Measurements from ENCODE around the gene PLCD4.

The PLCD4 gene

GRCh38 chr2:218607436-218608115 lies at the start of gene PLCD4:
Gene PLCD4, plus strand, starts transcription at chr2:218607899. Its CDS starts 7,841 bp downstream, at chr2:218615740.
- no peak within 1 kb of the TSS for H3K27ac Mint-ChIP-seq
- no peaks in the 10 kb centered on the region for H3K9me3 Mint-ChIP-seq
- H3K4me3 Mint-ChIP-seq = no peak within 1 kb of the TSS
- H3K36me3 Mint-ChIP-seq = no peaks in the 10 kb centered on the region
- peaks cover 12 to 15% of the 10 kb centered on the region in 2 donors for H3K27me3 Mint-ChIP-seq
- H3K4me1 Mint-ChIP-seq = no peaks in the 10 kb centered on the region
- ATAC-seq (replicated peaks) (no peak), DNase-seq (no peak)

- peaks cover 23 to 32% of the 10 kb centered on the region in 2 donors for H3K36me3 Mint-ChIP-seq
- no peak for DNase-seq
- no peak overlapping the region for H3K4me3 Mint-ChIP-seq
- H3K27me3 Mint-ChIP-seq = no peaks in the 10 kb centered on the region
- no peaks in the 10 kb centered on the region for H3K9me3 Mint-ChIP-seq
- no peak overlapping the region for H3K27ac Mint-ChIP-seq
- ATAC-seq (replicated peaks) = peak in 1 of 2 donors; percentile 31
- H3K4me1 Mint-ChIP-seq = peaks cover 9 to 11% of the 10 kb centered on the region in 2 donors
Measured at GRCh38 chr2:218557941-218558340, 49.8 kb upstream of the PLCD4 start.

DNA sequence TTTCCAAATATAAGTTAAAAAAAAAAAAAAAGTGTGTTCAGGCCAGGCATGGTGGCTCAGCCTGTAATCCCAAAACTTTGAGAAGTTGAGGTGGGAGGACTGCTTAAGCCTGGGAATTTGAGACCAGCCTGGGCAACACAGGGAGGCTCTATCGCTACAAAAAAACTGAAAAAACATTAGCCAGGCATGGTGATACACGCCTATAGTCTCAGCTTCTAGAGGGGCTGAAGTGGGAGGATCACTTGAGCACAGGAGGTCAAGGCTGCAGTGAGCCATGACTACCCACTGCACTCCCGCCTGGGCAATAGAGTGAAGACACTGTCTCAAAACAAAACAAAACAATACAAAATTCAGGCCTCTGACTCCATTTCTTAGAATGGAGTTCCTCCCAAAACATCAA lies 48.7 kb upstream of the PLCD4 start:
- H3K4me3 Mint-ChIP-seq = no peak overlapping the region
- peaks cover 24 to 30% of the 10 kb centered on the region in 2 donors for H3K36me3 Mint-ChIP-seq
- peaks cover 7 to 15% of the 10 kb centered on the region in 2 donors for H3K4me1 Mint-ChIP-seq
- DNase-seq (no peak), ATAC-seq (replicated peaks) (no peak)
- H3K9me3 Mint-ChIP-seq = no peaks in the 10 kb centered on the region
- H3K27me3 Mint-ChIP-seq = no peaks in the 10 kb centered on the region
- H3K27ac Mint-ChIP-seq = peak overlapping the region; percentile 37

GRCh38 chr2:218564056-218564455 lies 43.6 kb upstream of the PLCD4 start:
- no peak overlapping the region for H3K27ac Mint-ChIP-seq
- no peaks in the 10 kb centered on the region for H3K27me3 Mint-ChIP-seq
- no peak for ATAC-seq (replicated peaks)
- H3K36me3 Mint-ChIP-seq = peaks cover 27 to 45% of the 10 kb centered on the region in 2 donors
- H3K4me1 Mint-ChIP-seq = peaks cover 18 to 29% of the 10 kb centered on the region in 2 donors
- DNase-seq = no peak
- no peak overlapping the region for H3K4me3 Mint-ChIP-seq
- H3K9me3 Mint-ChIP-seq = no peaks in the 10 kb centered on the region

- H3K9me3 Mint-ChIP-seq = no peaks in the 10 kb centered on the region
- H3K4me3 Mint-ChIP-seq = peak overlapping the region; percentile 88 to 96
- H3K4me1 Mint-ChIP-seq = peaks cover 29 to 47% of the 10 kb centered on the region in 2 donors
- no peaks in the 10 kb centered on the region for H3K27me3 Mint-ChIP-seq
- no peak for ATAC-seq (replicated peaks)
- peaks cover 24 to 42% of the 10 kb centered on the region in 2 donors for H3K36me3 Mint-ChIP-seq
- H3K27ac Mint-ChIP-seq = no peak overlapping the region
- no peak for DNase-seq
Measured at GRCh38 chr2:218566296-218566695, 41.4 kb upstream of the PLCD4 start.

DNA sequence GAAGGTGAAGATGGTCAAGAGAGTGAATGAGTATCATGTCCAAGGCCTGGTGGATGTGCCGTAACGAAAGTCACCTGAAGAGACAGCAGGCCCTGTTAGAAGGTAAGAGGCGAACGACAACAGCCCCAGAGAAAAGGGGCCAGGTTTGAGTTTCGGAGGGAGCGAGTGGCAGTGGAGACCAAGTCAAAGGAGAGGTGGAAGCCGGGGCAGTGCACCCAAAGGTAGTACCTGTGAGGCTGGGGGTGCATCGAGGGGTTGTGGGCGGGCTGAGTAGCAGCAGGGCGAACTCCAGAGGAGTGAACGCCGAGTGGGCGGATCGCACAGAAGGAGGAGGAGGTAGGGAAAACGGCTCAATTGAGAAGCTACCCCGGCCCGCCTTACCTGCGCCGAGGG lies 39.9 kb upstream of the PLCD4 start:
- Mint-ChIP-seq H3K9me3 (no peaks in the 10 kb centered on the region), H3K27ac (peak overlapping the region; percentile 100), H3K27me3 (no peaks in the 10 kb centered on the region), H3K4me3 (peak overlapping the region; percentile 88 to 96), H3K36me3 (peaks cover 23 to 40% of the 10 kb centered on the region in 2 donors), H3K4me1 (peaks cover 29 to 52% of the 10 kb centered on the region in 2 donors)
- DNase-seq (no peak), ATAC-seq (replicated peaks) (peak; percentile 43 to 50)

DNA sequence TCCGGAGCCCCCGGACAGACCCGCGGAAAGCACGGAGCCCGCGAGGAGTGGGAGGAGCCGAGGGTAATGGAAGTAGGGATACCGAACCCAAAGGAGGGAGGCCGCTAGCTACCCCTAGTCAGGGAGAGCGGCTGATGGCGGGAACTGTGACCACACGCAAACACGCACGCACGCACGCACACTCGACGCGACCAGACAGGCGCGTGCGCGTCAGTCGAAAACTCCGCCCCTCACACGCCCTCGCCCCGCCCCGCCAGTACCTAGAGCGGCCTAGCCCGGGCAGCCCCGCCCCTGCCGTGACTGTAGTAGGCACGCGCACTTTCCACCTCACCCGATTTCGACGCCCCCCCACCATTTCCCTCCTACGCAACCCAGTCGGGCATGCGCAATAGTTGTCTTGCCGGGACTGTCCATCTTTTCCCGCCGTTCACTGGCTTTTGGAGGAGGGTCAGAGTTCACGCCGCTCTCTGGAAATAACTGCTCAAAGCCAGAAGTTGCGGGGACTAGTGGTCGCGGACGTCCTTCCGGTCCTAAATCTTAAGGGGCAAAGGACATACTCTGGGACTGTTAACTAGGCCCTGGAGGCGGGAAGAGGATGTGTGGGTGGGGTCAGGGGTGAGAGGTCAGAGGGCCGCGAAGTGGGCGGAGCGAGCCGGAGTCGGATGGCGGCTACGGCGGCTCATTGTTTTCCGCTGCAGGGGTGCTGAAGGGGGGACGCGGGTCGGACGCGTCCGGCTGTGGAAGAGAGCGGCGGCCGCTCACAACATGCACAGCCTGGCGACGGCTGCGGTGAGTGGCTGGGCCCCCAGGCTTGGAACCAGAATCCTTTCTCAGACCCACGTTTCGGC lies 39.3 kb upstream of the PLCD4 start, which contains the start of the genes CNOT9 and USP37:
Gene CNOT9 (plus strand): TSS at position 650 of the 848 bp plus-strand sequence. CDS start 116 bp downstream, at position 766.
Gene USP37 (minus strand): TSS at position 162 of the 848 bp plus-strand sequence. CDS start 9,698 bp downstream, outside the sequence.
- peak within 1 kb of the TSS; percentile 88 to 96 for H3K4me3 Mint-ChIP-seq
- H3K9me3 Mint-ChIP-seq = no peaks in the 10 kb centered on the region
- DNase-seq (peak; percentile 100), ATAC-seq (replicated peaks) (peak; percentile 84 to 89)
- H3K4me1 Mint-ChIP-seq = peaks cover 29 to 54% of the 10 kb centered on the region in 2 donors
- H3K27ac Mint-ChIP-seq = peak within 1 kb of the TSS; percentile 100
- H3K36me3 Mint-ChIP-seq = peaks cover 23 to 41% of the 10 kb centered on the region in 2 donors
- H3K27me3 Mint-ChIP-seq = no peaks in the 10 kb centered on the region

DNA sequence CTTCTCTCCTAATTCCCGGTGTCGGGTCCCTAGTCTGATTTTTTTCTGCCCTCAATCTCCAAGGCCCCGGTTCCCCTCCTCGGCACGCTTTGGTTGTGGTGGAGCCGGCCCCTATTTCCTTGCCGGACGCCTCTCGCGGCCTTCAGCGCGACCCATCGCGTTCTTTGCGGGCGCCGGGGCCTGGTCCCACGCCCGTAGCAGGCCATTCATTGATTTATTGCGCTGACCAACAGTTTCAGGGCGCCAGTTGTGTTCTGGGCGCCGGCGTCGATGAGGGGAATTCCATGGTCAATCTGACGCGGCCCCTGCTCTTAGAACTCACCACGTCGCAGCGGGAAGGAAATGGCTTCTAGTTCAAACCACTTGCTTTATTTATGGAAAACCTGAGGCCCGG lies 38.7 kb upstream of the PLCD4 start:
- Mint-ChIP-seq H3K4me3 (peak overlapping the region; percentile 88 to 96), H3K36me3 (peaks cover 18 to 34% of the 10 kb centered on the region in 2 donors), H3K9me3 (no peaks in the 10 kb centered on the region), H3K27ac (peak overlapping the region; percentile 100), H3K4me1 (peaks cover 29 to 50% of the 10 kb centered on the region in 2 donors), H3K27me3 (no peaks in the 10 kb centered on the region)
- ATAC-seq (replicated peaks) (peak; percentile 45 to 46), DNase-seq (peak; percentile 41)

DNA sequence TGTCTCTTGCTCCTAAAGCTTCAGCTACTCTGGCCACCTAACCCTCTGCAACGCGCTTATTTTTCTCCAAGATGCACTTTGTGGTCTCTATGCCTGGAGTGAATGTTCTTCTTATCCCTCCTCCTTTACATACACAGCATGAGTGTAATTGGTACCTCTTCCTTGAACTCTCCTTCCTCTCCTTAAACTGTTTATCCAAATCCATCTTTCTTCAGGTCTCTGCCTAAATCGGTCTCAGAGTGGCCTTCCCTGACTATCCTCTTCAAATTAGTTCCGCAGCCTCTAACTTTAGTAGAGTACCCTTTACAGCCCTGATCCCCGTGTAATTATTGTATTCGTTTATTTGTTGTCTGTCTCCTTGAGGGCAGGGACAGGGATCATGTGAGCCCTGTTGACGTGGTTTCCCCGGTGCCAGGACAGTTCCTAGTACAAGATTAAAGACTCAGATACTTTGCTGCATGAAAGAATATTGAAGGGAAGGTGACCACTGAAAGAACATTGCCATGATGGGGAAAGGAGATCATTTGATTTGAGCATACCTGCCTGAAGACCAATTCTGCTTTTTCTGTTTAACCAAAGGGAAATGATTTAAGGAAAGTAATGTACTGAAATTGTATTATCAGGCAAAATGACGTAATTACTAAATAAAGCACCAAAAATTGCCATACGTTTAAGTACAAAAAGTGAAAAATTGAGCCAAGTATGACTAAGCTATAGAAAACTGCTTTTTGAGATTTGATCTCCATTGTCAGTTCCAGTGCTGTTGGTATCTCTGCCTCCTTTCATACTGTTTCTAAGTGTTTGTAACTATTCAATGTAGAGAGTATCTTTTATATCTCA lies 37.8 kb upstream of the PLCD4 start:
- no peaks in the 10 kb centered on the region for H3K9me3 Mint-ChIP-seq
- peak overlapping the region; percentile 88 to 96 for H3K4me3 Mint-ChIP-seq
- no peak for ATAC-seq (replicated peaks)
- no peaks in the 10 kb centered on the region for H3K27me3 Mint-ChIP-seq
- H3K4me1 Mint-ChIP-seq = peaks cover 27 to 44% of the 10 kb centered on the region in 2 donors
- H3K36me3 Mint-ChIP-seq = peaks cover 15 to 29% of the 10 kb centered on the region in 2 donors
- peak overlapping the region; percentile 100 for H3K27ac Mint-ChIP-seq
- DNase-seq = no peak

GRCh38 chr2:218570850-218571249 lies 36.8 kb upstream of the PLCD4 start:
- Mint-ChIP-seq H3K4me3 (peak overlapping the region; percentile 88 to 96), H3K36me3 (peaks cover 17 to 32% of the 10 kb centered on the region in 2 donors), H3K27ac (peak overlapping the region; percentile 33), H3K27me3 (no peaks in the 10 kb centered on the region), H3K9me3 (no peaks in the 10 kb centered on the region), H3K4me1 (peaks cover 27 to 43% of the 10 kb centered on the region in 2 donors)
- DNase-seq = no peak
- ATAC-seq (replicated peaks) = no peak

GRCh38 chr2:218576854-218577253 lies 30.8 kb upstream of the PLCD4 start:
- H3K4me3 Mint-ChIP-seq = no peak overlapping the region

GRCh38 chr2:218577482-218578220 lies 30.0 kb upstream of the PLCD4 start:
- Mint-ChIP-seq H3K4me3 (no peak overlapping the region), H3K9me3 (no peaks in the 10 kb centered on the region), H3K27ac (no peak overlapping the region), H3K36me3 (peaks cover 13 to 35% of the 10 kb centered on the region in 2 donors), H3K4me1 (peaks cover 7 to 18% of the 10 kb centered on the region in 2 donors), H3K27me3 (no peaks in the 10 kb centered on the region)
- DNase-seq = no peak
- ATAC-seq (replicated peaks) = no peak

More at GRCh38 chr2:218576854-218577253, 30.8 kb upstream of the PLCD4 start:
- Mint-ChIP-seq H3K9me3 (no peaks in the 10 kb centered on the region), H3K27ac (no peak overlapping the region), H3K4me1 (peaks cover 8 to 20% of the 10 kb centered on the region in 2 donors), H3K36me3 (peaks cover 13 to 35% of the 10 kb centered on the region in 2 donors), H3K27me3 (no peaks in the 10 kb centered on the region)
- ATAC-seq (replicated peaks) = no peak
- no peak for DNase-seq

GRCh38 chr2:218578272-218578877 lies 29.3 kb upstream of the PLCD4 start:
- Mint-ChIP-seq H3K27me3 (no peaks in the 10 kb centered on the region), H3K9me3 (no peaks in the 10 kb centered on the region), H3K27ac (no peak overlapping the region)

More at GRCh38 chr2:218578272-218578877, 29.3 kb upstream of the PLCD4 start:
- no peak overlapping the region for H3K4me3 Mint-ChIP-seq
- peaks cover 19 to 41% of the 10 kb centered on the region in 2 donors for H3K36me3 Mint-ChIP-seq
- DNase-seq (no peak), ATAC-seq (replicated peaks) (no peak)
- peaks cover 6 to 22% of the 10 kb centered on the region in 2 donors for H3K4me1 Mint-ChIP-seq

Data from stimulated activated naive B cell treated with anti-CD40 and anti-IgM and Interleukin-4, amounts not matched to agents 10 μg/mL and 1 μg/mL and 100 μg/mL, for 72 hours (primary cell).